SK-N-MC (cell line): Measurements from ENCODE around the gene TPRG1L.
"Not testable (repeated sequence)": the region's sequence is repeated elsewhere in the genome, so short reads cannot be mapped to it uniquely, and the experiment has no call there.

Experiments used
- EZH2 ChIP-seq: fragments of 200-600 bp; sonication (generic); IDR thresholded peaks from one replicate; pipeline ENCODE4 v1.6.1; 2017; ENCODE audit warnings: antibody characterized with exemption
- POLR2AphosphoS5 ChIP-seq: IDR thresholded peaks from 2 replicates; pipeline ENCODE4 v1.6.1; 2012; ENCODE audit warnings: mild to moderate bottlenecking, low read depth, low read length, borderline replicate concordance

DNA sequence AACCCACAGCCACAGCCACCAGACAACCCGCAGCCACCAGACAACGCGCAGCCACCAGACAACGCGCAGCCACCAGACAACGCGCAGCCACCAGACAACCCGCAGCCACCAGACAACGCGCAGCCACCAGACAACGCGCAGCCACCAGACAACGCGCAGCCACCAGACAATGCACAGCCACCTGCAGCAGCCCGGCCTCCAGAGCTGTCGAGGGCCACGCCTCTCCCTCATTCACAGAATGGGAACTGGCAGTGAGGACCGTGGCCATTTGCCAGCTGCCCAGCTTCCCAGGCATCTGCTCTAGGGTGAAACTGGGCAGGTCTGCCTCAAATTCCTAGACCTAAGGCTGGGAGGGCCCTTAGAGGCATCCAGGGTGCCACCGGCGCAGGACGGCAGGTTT lies 41.1 kb upstream of the TPRG1L start:
- TF ChIP-seq POLR2AphosphoS5, EZH2: not testable (repeated sequence)
